ENCODE measurements around the gene WSB1.

WSB1 gene

DNA sequence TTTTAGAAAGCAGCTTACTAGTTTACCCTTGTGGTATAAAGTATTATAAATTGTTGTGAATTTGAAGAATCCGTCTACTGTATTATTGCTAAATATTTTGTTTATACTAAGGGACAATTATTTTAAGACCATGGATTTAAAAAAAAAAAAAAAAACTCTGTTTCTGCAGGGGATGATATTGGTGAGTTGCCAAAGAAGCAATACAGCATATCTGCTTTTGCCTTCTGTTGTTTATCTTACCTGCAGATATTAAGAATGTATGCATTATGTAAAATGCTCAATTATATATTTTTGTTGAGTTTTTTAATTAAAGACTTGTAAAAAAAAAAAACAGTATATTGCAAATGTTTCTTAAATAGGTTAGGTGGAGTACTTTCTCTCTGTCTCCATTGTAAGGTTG, 19.4 kb downstream of the WSB1 start:
- peaks cover 63% of the 10 kb centered on the region for H3K36me3 ChIP-seq (ENCODE audit: control insufficient read depth, insufficient read depth, low read length)
- no peaks in the 10 kb centered on the region for H3K4me1 ChIP-seq (ENCODE audit: control insufficient read depth, insufficient read depth, low read length)
- no peak overlapping the region for H3K4me3 ChIP-seq (ENCODE audit: insufficient read depth, low read depth, low read length)
- WGBS, 2 experiments, result no CpG with 5 or more reads among the region's 1 CpG
- H3K27me3 ChIP-seq (ENCODE audit: control insufficient read depth, insufficient read depth, low read length, poor library complexity, severe bottlenecking), result no peaks in the 10 kb centered on the region
- no peaks in the 10 kb centered on the region for H3K9me3 ChIP-seq (ENCODE audit: control insufficient read depth, low read length)
- no peak overlapping the region for H3K27ac ChIP-seq (ENCODE audit: insufficient read depth, low read depth, low read length, poor library complexity, severe bottlenecking)

DNA sequence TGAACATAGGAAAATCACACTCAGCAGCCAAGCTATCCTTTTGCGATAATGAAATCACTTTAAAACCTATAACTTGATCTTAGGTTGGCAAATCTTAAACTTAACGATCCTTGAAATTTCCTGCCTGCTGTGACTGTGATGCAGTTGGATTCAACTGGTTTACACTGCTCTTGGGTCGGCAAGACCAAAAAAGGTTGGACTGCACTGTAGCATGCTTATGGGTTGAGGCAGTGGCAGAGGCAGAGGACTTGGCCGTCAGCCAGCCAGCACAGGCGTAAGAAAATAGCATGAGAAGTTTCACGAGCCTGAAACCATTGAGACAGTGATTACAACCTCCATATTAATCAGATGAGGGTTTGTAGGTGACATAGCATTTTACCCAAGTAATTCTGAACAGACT, 21.4 kb downstream of the WSB1 start:
- Histone ChIP-seq H3K27me3 (ENCODE audit: control insufficient read depth, insufficient read depth, low read length, poor library complexity, severe bottlenecking) (no peaks in the 10 kb centered on the region), H3K4me3 (ENCODE audit: insufficient read depth, low read depth, low read length) (no peak overlapping the region), H3K27ac (ENCODE audit: insufficient read depth, low read depth, low read length, poor library complexity, severe bottlenecking) (no peak overlapping the region), H3K36me3 (ENCODE audit: control insufficient read depth, insufficient read depth, low read length) (peaks cover 48% of the 10 kb centered on the region), H3K4me1 (ENCODE audit: control insufficient read depth, insufficient read depth, low read length) (no peaks in the 10 kb centered on the region), H3K9me3 (ENCODE audit: control insufficient read depth, low read length) (no peaks in the 10 kb centered on the region)
- WGBS, 2 experiments, result 94 to 97% methylated on average over 6 of the region's 6 CpGs

DNA sequence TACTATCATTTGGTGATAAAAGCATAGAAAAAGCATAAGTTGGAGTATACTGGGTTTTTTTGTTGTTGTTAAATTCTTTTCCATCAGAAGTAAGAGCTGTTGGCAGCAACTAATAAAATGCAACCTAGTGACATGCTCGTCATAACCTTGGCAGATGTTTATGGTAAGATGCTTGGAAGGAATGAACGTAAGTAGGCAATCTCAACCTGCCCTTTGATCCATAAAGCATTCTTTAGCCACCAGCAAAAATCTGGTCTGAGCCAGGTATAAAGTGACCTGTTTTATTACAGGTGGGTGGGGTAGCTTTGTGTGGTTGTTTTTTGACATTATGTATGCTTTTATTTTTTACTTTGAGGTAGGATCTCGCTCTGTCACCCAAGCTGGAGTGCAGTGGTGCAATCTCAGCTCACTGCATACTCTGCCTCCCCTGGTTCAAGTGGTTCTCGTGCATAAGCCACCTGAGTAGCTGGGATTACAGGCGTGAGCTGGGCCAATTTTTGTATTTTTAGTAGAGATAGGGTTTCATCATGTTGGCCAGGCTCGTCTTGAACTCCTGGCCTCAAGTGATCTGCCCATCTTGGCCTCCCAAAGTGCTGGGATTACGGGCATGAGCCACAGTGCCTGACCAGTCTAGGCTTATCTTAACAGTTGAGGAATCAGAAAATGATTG, 22.0 kb downstream of the WSB1 start:
- 92 to 94% methylated on average over 7 of the region's 7 CpGs for WGBS, 2 experiments
- Histone ChIP-seq H3K27me3 (ENCODE audit: control insufficient read depth, insufficient read depth, low read length, poor library complexity, severe bottlenecking) (no peaks in the 10 kb centered on the region), H3K9me3 (ENCODE audit: control insufficient read depth, low read length) (no peaks in the 10 kb centered on the region), H3K27ac (ENCODE audit: insufficient read depth, low read depth, low read length, poor library complexity, severe bottlenecking) (no peak overlapping the region), H3K36me3 (ENCODE audit: control insufficient read depth, insufficient read depth, low read length) (peaks cover 43% of the 10 kb centered on the region), H3K4me1 (ENCODE audit: control insufficient read depth, insufficient read depth, low read length) (no peaks in the 10 kb centered on the region), H3K4me3 (ENCODE audit: insufficient read depth, low read depth, low read length) (no peak overlapping the region)

DNA sequence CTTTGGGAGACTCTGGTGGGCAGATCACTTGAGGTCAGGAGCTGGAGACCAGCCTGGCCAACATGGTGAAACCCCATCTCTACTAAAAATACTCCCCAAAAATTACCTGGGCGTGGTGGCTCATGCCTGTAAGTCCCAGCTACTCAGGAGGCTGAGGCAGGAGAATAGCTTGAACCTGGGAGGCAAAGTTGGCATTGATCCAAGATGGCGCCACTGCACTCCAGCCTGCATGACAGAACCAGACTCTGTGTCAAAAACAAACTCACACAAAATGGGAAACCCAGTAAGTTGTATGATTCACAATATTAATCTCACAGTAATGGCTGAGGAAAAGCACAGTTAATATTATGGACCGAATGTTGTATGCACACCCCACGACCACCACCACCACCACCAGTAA, 24.3 kb downstream of the WSB1 start:
- Histone ChIP-seq H3K9me3 (ENCODE audit: control insufficient read depth, low read length) (no peaks in the 10 kb centered on the region), H3K27ac (ENCODE audit: insufficient read depth, low read depth, low read length, poor library complexity, severe bottlenecking) (no peak overlapping the region), H3K27me3 (ENCODE audit: control insufficient read depth, insufficient read depth, low read length, poor library complexity, severe bottlenecking) (no peaks in the 10 kb centered on the region), H3K36me3 (ENCODE audit: control insufficient read depth, insufficient read depth, low read length) (peaks cover 29% of the 10 kb centered on the region), H3K4me1 (ENCODE audit: control insufficient read depth, insufficient read depth, low read length) (no peaks in the 10 kb centered on the region), H3K4me3 (ENCODE audit: insufficient read depth, low read depth, low read length) (no peak overlapping the region)
- WGBS, 2 experiments, result 81 to 97% methylated on average over 2 to 3 of the region's 4 CpGs

DNA sequence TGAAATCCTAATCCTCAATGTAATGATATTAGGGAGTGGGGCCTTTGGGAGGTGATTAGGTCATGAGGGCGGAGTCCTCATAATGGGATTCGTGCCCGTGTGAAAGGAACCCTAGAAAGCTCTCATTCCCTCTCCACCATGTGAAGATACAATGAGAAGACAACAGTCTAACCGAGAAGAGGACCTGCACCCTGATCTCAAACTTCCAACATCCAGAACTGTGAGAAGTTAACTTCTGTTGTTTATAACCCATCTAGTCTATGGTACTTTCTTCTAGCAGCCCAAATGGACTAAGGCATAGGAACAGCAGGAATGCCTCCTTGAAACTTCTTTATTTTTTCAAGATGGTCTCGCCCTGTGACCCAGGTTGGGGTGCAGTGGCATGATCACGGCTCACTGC, 24.7 kb downstream of the WSB1 start:
- Histone ChIP-seq H3K9me3 (ENCODE audit: control insufficient read depth, low read length) (no peaks in the 10 kb centered on the region), H3K4me3 (ENCODE audit: insufficient read depth, low read depth, low read length) (no peak overlapping the region), H3K27me3 (ENCODE audit: control insufficient read depth, insufficient read depth, low read length, poor library complexity, severe bottlenecking) (no peaks in the 10 kb centered on the region), H3K36me3 (ENCODE audit: control insufficient read depth, insufficient read depth, low read length) (peaks cover 27% of the 10 kb centered on the region), H3K27ac (ENCODE audit: insufficient read depth, low read depth, low read length, poor library complexity, severe bottlenecking) (no peak overlapping the region), H3K4me1 (ENCODE audit: control insufficient read depth, insufficient read depth, low read length) (no peaks in the 10 kb centered on the region)
- 88 to 95% methylated on average over 6 of the region's 6 CpGs for WGBS, 2 experiments

DNA sequence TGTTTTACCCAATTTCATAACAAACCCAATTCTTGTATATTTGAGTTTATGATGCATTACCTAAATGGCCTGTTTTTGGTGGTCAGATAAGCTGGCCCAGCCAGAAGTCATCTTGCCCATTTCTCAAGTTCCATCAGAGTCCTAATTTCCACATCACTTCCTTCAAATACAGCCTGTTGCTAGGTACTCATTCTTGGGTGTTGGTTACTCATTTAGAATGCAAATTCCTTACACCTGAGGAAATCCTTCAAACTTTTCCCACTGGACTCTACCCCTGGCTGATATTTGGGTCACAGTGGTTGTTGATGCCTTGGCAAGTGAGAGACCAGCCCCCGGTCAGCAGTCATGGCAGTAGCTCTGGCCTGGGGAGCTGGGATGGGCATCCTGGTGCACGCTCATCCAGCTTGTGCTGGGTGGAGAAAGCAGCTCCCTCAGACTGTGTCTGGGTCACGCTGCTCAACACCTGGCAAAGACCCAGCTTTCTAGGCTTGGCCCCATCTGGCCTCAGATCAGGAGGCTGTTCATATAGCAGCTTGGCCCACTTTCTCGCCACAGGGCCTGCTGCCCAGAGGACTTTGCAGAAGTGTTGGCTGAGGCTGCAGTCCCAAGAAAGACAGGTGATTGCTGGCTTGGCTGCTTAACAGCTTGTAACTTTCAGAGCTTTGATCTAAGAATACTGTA, 25.8 kb downstream of the WSB1 start:
- H3K27me3 ChIP-seq (ENCODE audit: control insufficient read depth, insufficient read depth, low read length, poor library complexity, severe bottlenecking), result no peaks in the 10 kb centered on the region
- peaks cover 20% of the 10 kb centered on the region for H3K36me3 ChIP-seq (ENCODE audit: control insufficient read depth, insufficient read depth, low read length)
- H3K9me3 ChIP-seq (ENCODE audit: control insufficient read depth, low read length), result no peaks in the 10 kb centered on the region
- no peak overlapping the region for H3K4me3 ChIP-seq (ENCODE audit: insufficient read depth, low read depth, low read length)
- 93 to 98% methylated on average over 4 of the region's 4 CpGs for WGBS, 2 experiments
- no peaks in the 10 kb centered on the region for H3K4me1 ChIP-seq (ENCODE audit: control insufficient read depth, insufficient read depth, low read length)
- H3K27ac ChIP-seq (ENCODE audit: insufficient read depth, low read depth, low read length, poor library complexity, severe bottlenecking), result no peak overlapping the region

DNA sequence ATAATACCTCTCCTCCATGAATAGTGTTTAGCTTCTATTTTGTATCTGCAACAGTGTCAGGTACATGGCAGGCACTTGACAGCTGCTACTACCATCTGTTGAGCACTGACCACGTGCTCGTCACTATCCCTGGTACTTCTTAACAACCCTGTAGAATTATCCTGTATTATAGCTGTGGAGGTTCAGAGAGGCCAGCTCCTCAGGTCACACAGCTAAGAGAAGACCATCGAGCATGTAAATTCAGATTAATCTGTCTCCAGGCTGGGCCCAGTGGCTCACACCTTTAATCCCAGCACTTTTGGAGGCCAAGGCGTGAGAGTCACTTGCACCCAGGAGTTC, 26.3 kb downstream of the WSB1 start:
- Histone ChIP-seq H3K4me1 (ENCODE audit: control insufficient read depth, insufficient read depth, low read length) (no peaks in the 10 kb centered on the region), H3K4me3 (ENCODE audit: insufficient read depth, low read depth, low read length) (no peak overlapping the region), H3K36me3 (ENCODE audit: control insufficient read depth, insufficient read depth, low read length) (peaks cover 16% of the 10 kb centered on the region), H3K27ac (ENCODE audit: insufficient read depth, low read depth, low read length, poor library complexity, severe bottlenecking) (no peak overlapping the region), H3K27me3 (ENCODE audit: control insufficient read depth, insufficient read depth, low read length, poor library complexity, severe bottlenecking) (no peaks in the 10 kb centered on the region), H3K9me3 (ENCODE audit: control insufficient read depth, low read length) (no peaks in the 10 kb centered on the region)
- WGBS, 2 experiments, result 87 to 95% methylated on average over 4 of the region's 4 CpGs

DNA sequence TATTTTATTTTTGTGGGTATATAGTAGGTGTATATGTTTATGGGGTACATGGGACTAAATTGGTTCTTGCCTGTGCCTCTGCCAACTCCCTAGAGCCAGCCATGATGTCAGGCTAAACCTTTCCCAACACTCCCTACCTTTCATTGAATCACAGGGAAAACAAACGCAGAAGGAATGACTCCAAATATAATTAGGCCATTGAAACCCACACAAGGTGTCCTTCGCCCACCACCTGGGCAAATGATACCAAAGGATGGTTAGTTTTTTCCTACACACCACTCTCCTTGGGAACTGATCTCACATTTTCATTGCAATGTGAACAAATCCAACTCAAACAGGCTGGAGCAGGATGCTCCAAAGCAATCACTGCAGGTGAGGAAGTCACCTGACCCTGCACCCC, 27.5 kb downstream of the WSB1 start:
- no peaks in the 10 kb centered on the region for H3K9me3 ChIP-seq (ENCODE audit: control insufficient read depth, low read length)
- no peaks in the 10 kb centered on the region for H3K4me1 ChIP-seq (ENCODE audit: control insufficient read depth, insufficient read depth, low read length)
- no peak overlapping the region for H3K4me3 ChIP-seq (ENCODE audit: insufficient read depth, low read depth, low read length)
- H3K36me3 ChIP-seq (ENCODE audit: control insufficient read depth, insufficient read depth, low read length), result peaks cover 4% of the 10 kb centered on the region
- no peaks in the 10 kb centered on the region for H3K27me3 ChIP-seq (ENCODE audit: control insufficient read depth, insufficient read depth, low read length, poor library complexity, severe bottlenecking)
- no peak overlapping the region for H3K27ac ChIP-seq (ENCODE audit: insufficient read depth, low read depth, low read length, poor library complexity, severe bottlenecking)
- WGBS, 2 experiments, result 80 to 87% methylated on average over 2 of the region's 2 CpGs

DNA sequence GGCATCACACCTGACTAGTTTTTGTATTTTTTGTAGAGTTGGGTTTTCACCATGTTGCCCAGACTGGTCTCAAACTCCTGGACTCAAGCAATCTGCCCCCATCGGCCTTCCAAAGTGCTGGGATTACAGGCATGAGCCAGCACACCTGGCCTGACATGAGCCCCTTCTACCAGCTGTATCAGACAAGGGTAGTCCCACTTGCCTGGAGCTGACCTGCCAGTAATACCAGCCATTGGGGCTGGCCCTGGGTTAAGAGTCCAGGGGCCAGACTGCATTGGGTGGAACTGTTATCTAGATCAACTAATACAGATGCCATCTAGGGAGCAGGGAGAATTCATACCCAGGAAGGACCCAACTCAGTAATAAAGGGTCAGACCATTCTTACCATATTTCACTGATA, 28.1 kb downstream of the WSB1 start:
- Histone ChIP-seq H3K4me3 (ENCODE audit: insufficient read depth, low read depth, low read length) (no peak overlapping the region), H3K4me1 (ENCODE audit: control insufficient read depth, insufficient read depth, low read length) (no peaks in the 10 kb centered on the region), H3K27ac (ENCODE audit: insufficient read depth, low read depth, low read length, poor library complexity, severe bottlenecking) (no peak overlapping the region), H3K9me3 (ENCODE audit: control insufficient read depth, low read length) (no peaks in the 10 kb centered on the region), H3K36me3 (ENCODE audit: control insufficient read depth, insufficient read depth, low read length) (no peaks in the 10 kb centered on the region), H3K27me3 (ENCODE audit: control insufficient read depth, insufficient read depth, low read length, poor library complexity, severe bottlenecking) (no peaks in the 10 kb centered on the region)
- 94 to 95% methylated on average over 1 of the region's 1 CpG for WGBS, 2 experiments

DNA sequence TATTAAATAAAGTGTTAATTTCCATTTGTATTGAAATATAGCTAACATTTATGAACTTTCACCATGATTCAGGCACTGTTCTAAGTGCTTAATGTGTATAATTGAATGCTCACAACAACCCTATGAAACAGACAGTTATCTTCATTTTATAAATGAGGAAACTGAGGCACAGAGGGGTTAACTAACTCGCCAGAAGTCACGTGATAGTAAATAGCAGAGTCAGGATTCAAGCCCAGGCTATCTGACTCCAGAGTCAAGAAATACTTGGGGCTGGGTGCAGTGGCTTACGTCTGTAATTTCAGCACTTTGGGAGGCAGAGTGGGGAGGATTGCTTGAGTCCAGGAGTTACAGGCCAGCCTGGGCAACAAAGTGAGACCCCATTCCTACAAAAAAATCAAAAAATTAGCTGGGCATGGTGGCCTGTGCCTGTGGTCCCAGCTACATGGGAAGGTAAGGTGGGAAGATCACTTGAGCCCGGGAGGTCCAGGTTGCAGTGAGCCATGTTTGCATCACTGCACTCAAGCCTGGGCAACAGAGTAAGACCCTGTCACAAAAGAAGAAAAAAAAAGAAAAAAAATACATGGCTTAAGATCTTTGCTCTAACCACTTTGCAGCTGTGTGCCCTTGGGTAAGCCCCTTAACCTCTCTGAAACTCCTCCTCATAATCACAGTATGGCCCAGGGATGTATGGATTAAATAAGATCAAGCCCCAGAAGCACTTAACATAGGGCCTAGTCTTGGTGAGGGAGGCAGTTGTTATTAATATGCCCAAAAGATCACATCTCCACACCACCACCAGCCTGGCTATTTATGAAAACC, 29.0 kb downstream of the WSB1 start:
- H3K27ac ChIP-seq (ENCODE audit: insufficient read depth, low read depth, low read length, poor library complexity, severe bottlenecking), result no peak overlapping the region
- H3K9me3 ChIP-seq (ENCODE audit: control insufficient read depth, low read length), result no peaks in the 10 kb centered on the region

More for the DNA sequence above, 29.0 kb downstream of the WSB1 start:
- no peak overlapping the region for H3K4me3 ChIP-seq (ENCODE audit: insufficient read depth, low read depth, low read length)
- no peaks in the 10 kb centered on the region for H3K27me3 ChIP-seq (ENCODE audit: control insufficient read depth, insufficient read depth, low read length, poor library complexity, severe bottlenecking)
- WGBS, 2 experiments, result 92 to 93% methylated on average over 4 of the region's 4 CpGs
- no peaks in the 10 kb centered on the region for H3K4me1 ChIP-seq (ENCODE audit: control insufficient read depth, insufficient read depth, low read length)
- no peaks in the 10 kb centered on the region for H3K36me3 ChIP-seq (ENCODE audit: control insufficient read depth, insufficient read depth, low read length)

All from ectodermal cell (in vitro differentiated cells).